ENCODE results near the gene PODXL2. TPM values are rescaled to one million over a fixed set of nuclear protein-coding genes. Genes with fewer than 3 reads are reported as not detected.

Gene PODXL2
- polyA plus RNA-seq, 1 experiment: 3.4 TPM

DNA sequence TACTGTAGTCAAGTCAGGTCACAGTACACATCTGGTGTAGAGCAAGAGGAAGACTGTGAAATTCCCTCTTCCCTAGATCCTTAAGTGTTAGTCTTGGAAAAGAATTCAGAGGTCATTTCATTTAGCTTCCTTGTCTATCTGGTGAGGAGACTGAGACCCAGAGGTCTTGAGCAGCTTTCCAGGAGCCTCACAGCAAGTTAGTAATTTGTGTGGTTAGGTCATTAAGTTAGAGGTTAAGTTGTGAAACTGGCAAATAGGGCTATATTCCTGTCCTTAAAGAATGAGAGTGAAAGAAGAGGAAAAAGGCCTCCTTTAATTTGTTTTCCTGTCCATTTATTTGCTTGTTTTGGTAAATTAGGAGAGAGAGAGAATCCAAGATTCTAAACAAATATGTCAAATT lies 9.0 kb downstream of the PODXL2 start:
- ChIA-PET POLR2A (no interaction called here), CTCF (interaction anchor here (1.8 kb wide), 1 partner anchor 63 kb away, joined by 8 read pairs; no protein-coding TSS in a partner anchor)

DNA sequence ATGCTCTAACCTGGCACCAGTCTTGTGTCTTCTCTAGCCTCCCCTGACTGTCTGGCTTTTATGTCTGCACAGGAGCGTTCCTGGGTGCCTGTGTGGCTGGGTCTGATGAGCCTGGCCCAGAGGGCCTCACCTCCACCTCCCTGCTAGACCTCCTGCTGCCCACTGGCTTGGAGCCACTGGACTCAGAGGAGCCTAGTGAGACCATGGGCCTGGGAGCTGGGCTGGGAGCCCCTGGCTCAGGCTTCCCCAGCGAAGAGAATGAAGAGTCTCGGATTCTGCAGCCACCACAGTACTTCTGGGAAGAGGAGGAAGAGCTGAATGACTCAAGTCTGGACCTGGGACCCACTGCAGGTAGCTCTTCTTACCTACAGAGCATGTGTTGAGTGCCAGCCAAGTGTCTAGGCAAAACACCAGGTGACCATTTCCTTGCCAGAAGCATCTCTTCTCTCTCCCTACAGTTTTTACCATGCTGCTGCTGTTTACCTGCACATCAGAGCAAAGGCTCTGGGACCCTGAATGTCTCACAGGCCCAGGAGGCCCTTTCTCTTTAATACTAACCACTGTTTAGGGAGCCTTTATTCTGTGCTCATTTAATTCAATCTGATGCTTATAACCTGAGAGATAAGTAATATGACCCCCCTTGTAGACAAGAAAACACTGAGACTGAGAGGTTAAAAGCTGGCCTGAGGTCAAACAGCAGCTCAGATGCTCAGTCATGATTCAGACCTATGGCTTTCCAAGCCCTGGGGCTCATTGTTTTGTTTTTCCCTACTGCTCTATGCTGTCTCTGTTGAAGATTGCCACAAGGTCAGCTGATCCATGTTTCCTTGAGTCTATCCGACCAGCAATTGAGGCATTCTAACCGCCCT lies 10.4 kb downstream of the PODXL2 start:
- Histone ChIP-seq H3K36me3 (ENCODE audit: control insufficient read depth, insufficient read depth, low read length) (no peaks in the 10 kb centered on the region), H3K4me3 (ENCODE audit: low read depth, low read length) (no peak overlapping the region), H3K27me3 (ENCODE audit: control insufficient read depth, insufficient read depth, low read length) (peaks cover 5% of the 10 kb centered on the region)
- TF ChIP-seq, protein P1, sequence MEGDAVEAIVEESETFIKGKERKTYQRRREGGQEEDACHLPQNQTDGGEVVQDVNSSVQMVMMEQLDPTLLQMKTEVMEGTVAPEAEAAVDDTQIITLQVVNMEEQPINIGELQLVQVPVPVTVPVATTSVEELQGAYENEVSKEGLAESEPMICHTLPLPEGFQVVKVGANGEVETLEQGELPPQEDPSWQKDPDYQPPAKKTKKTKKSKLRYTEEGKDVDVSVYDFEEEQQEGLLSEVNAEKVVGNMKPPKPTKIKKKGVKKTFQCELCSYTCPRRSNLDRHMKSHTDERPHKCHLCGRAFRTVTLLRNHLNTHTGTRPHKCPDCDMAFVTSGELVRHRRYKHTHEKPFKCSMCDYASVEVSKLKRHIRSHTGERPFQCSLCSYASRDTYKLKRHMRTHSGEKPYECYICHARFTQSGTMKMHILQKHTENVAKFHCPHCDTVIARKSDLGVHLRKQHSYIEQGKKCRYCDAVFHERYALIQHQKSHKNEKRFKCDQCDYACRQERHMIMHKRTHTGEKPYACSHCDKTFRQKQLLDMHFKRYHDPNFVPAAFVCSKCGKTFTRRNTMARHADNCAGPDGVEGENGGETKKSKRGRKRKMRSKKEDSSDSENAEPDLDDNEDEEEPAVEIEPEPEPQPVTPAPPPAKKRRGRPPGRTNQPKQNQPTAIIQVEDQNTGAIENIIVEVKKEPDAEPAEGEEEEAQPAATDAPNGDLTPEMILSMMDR (IDR thresholded peaks at IDR 0.05; ENCODE audit: insufficient read depth, low read depth, low read length): no peak
- ChIA-PET CTCF (interaction anchor here (1.3 to 2.0 kb wide), 2 partner anchors 9 to 12 kb away, joined by 5 to 16 read pairs; no protein-coding TSS in a partner anchor), POLR2A (interaction anchor here (0.7 kb wide), 1 partner anchor 260 kb away, joined by 3 read pairs; no protein-coding TSS in a partner anchor)
- no peak for DNase-seq (ENCODE audit: low read depth)

More for the DNA sequence above, 9.0 kb downstream of the PODXL2 start:
- Histone ChIP-seq H3K36me3 (ENCODE audit: control insufficient read depth, insufficient read depth, low read length) (no peaks in the 10 kb centered on the region), H3K27me3 (ENCODE audit: control insufficient read depth, insufficient read depth, low read length) (peaks cover 6% of the 10 kb centered on the region), H3K4me3 (ENCODE audit: low read depth, low read length) (no peak overlapping the region)
- TF ChIP-seq, protein P1 (IDR thresholded peaks at IDR 0.05; ENCODE audit: insufficient read depth, low read depth, low read length): no peak
- DNase-seq (ENCODE audit: low read depth): no peak

DNA sequence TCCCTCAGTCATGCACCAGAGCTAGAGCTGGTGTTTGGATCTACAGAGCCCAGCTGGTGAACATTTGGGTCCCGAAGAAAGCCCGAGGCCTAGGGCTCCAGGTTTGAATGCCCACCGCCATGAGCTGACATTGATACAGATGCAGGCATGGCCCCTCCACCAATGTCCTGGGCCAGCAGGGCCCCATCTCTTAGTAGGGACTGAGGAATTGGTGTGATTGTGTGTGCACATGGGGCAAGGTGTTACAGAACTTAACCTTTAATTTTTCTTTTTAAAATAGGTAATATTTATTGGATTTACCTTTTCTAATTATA lies 11.0 kb downstream of the PODXL2 start:
- ChIA-PET POLR2A (interaction anchor here (0.7 kb wide), 1 partner anchor 259 kb away, joined by 3 read pairs; no protein-coding TSS in a partner anchor), CTCF (interaction anchor here (1.3 to 2.0 kb wide), 2 partner anchors 9 to 12 kb away, joined by 5 to 16 read pairs; no protein-coding TSS in a partner anchor)
- DNase-seq (ENCODE audit: low read depth): no peak
- H3K4me3 ChIP-seq (ENCODE audit: low read depth, low read length): no peak overlapping the region
- TF ChIP-seq, protein P1 (IDR thresholded peaks at IDR 0.05; ENCODE audit: insufficient read depth, low read depth, low read length): no peak
- peaks cover 4% of the 10 kb centered on the region for H3K27me3 ChIP-seq (ENCODE audit: control insufficient read depth, insufficient read depth, low read length)
- H3K36me3 ChIP-seq (ENCODE audit: control insufficient read depth, insufficient read depth, low read length): no peaks in the 10 kb centered on the region

DNA sequence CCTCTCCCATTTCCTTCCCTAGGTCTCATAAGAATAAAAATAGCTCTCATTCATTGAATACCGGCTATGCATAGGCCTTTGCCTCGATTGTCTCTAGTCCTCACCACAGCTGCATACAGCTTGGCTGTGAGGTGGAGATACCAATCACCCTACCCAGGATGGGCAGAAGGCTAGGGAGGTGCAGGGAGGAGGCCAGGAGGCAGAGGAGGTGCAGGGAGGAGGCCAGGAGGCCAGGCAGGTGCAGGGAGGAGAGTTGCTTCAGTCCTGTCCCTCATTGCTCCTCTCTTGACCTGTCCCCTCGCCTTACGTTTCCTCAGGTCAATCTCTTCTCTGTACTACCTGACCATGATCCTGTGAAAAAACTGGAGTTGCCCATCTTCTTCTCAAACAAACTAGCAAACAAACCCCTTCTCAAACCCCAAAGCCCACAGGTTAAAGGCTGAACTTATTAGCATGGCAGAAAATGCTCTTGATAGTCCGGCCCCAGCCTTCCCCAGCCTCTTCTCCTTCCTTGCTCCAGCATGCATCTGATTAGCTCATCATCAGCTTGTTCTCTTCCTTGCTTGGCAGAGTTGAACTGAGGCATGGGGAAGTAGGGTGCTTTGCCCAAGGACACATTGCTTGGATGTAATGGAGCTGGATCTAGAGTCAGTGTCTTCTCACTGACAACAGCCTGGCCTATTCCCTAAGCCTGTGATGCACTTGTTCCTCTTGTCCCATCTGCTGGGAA lies 15.8 kb downstream of the PODXL2 start:
- H3K4me3 ChIP-seq (ENCODE audit: low read depth, low read length): no peak overlapping the region
- POLR2A ChIA-PET: no interaction called here
- TF ChIP-seq, protein P1 (IDR thresholded peaks at IDR 0.05; ENCODE audit: insufficient read depth, low read depth, low read length): no peak
- H3K36me3 ChIP-seq (ENCODE audit: control insufficient read depth, insufficient read depth, low read length): no peaks in the 10 kb centered on the region
- DNase-seq (ENCODE audit: low read depth): no peak
- peaks cover 3% of the 10 kb centered on the region for H3K27me3 ChIP-seq (ENCODE audit: control insufficient read depth, insufficient read depth, low read length)
- CTCF ChIA-PET: interaction anchor here (1.1 kb wide), 1 partner anchor 326 kb away, joined by 3 read pairs; no protein-coding TSS in a partner anchor
